ENCODE results near the gene OSGIN1.

GRCh38 chr16:84000989-84001642 lies 48.1 kb downstream of the OSGIN1 start:
- TF ChIP-seq POLR2A (IDR thresholded peaks at IDR 0.05; ENCODE audit: low read depth, low read length) (no peak), TAF1 (IDR thresholded peaks at IDR 0.05; ENCODE audit: borderline replicate concordance, low read depth, low read length) (no peak), POLR2AphosphoS5 (IDR thresholded peaks at IDR 0.05; ENCODE audit: low read depth, low read length) (no peak)
